Measurements from ENCODE around the gene ABL1.

The ABL1 gene

GRCh38 chr9:130854092-130854491, 19.0 kb downstream of the ABL1 start:
- TF ChIP-seq CTCF (conservative IDR thresholded peaks at IDR 0.05; ENCODE audit: control insufficient read depth, insufficient read depth, low read depth, low read length), result no peak
- DNase-seq (ENCODE audit: low read depth), result no peak
- H3K4me3 ChIP-seq (ENCODE audit: control insufficient read depth, low read depth, low read length), result no peak overlapping the region

GRCh38 chr9:130854835-130855234, 19.8 kb downstream of the ABL1 start:
- DNase-seq (ENCODE audit: low read depth), result no peak
- no peak for TF ChIP-seq CTCF (conservative IDR thresholded peaks at IDR 0.05; ENCODE audit: control insufficient read depth, insufficient read depth, low read depth, low read length)
- H3K4me3 ChIP-seq (ENCODE audit: control insufficient read depth, low read depth, low read length), result no peak overlapping the region

GRCh38 chr9:130856474-130856873, 21.4 kb downstream of the ABL1 start:
- DNase-seq (ENCODE audit: low read depth), result no peak
- no peak overlapping the region for H3K4me3 ChIP-seq (ENCODE audit: control insufficient read depth, low read depth, low read length)
- no peak for TF ChIP-seq CTCF (conservative IDR thresholded peaks at IDR 0.05; ENCODE audit: control insufficient read depth, insufficient read depth, low read depth, low read length)

DNA sequence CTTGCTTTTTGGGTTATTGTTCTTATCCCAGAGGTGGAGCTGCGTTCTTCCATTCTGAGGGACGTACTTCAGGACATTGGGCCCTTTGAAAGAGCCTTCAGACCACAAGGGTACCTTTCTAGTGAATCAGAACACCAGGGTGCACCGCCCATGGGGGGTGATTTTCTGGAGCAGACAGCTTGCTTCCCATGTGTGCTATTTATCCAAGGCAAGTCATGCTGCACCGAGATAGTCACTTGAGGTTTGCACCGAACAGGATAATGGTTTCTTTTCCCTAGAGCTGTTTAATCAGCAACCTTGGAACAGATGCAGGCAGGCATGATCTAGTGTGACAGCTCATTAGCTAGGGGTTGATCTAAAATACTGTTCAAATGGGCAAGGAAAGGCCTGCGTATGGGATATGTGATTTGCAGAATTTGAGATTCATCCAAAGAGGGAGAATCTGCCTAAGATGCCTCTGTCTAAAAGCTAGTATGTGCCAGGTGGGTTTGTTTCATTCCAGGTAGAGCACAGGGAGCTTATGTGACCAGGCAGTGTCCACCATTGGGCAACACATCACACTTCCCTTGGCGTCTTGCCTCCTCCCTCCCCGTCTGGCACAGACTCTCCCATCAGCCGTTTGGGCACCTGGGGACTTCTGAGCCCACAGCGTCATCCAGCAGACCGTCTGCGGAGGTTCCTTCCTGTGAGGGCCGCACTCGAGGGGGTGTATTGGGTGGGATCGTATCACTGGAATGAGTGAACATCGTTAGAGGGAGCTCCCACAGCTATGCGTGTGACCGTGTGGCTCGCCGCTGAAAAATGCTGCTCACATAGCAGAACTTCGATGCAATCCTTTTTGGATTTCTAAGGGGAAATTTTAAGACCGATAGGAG, 23.0 kb downstream of the ABL1 start:
- no peak for TF ChIP-seq CTCF (conservative IDR thresholded peaks at IDR 0.05; ENCODE audit: control insufficient read depth, insufficient read depth, low read depth, low read length)
- DNase-seq (ENCODE audit: low read depth), result peak; percentile 95
- no peak overlapping the region for H3K4me3 ChIP-seq (ENCODE audit: control insufficient read depth, low read depth, low read length)

- no peak for DNase-seq (ENCODE audit: low read depth)
- no peak for TF ChIP-seq CTCF (conservative IDR thresholded peaks at IDR 0.05; ENCODE audit: control insufficient read depth, insufficient read depth, low read depth, low read length)
- no peak overlapping the region for H3K4me3 ChIP-seq (ENCODE audit: control insufficient read depth, low read depth, low read length)
These were observed 24.0 kb downstream of the ABL1 start for GRCh38 chr9:130858739-130859705.

GRCh38 chr9:130860458-130861316, 25.6 kb downstream of the ABL1 start:
- peak; percentile 22 for TF ChIP-seq CTCF (conservative IDR thresholded peaks at IDR 0.05; ENCODE audit: control insufficient read depth, insufficient read depth, low read depth, low read length)
- DNase-seq (ENCODE audit: low read depth), result peak; percentile 97
- H3K4me3 ChIP-seq (ENCODE audit: control insufficient read depth, low read depth, low read length), result no peak overlapping the region
